ENCODE measurements around the gene COL5A1.

COL5A1 gene

GRCh38 chr9:134607971-134608370 is 33.6 kb upstream of the COL5A1 start:
- FAIRE-seq = no peak

GRCh38 chr9:134611046-134611445 is 30.6 kb upstream of the COL5A1 start:
- no peak for FAIRE-seq

DNA sequence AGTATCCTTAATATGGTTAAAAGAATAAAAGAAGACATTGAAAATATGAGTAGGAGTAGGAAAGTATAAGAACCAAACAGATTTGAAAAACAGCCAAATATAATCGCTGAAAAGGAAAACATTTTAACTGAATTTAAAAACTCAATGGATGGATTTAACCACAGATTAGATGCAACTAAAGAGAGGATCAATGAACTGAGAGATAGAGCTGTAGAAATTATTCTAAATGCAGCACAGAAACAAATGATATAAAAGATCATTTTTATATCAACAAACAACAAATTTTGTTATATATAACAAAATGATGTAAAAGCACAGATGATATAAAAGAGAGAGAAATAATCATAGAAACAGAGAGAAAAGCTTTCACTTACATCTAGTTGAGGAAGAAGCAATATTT is 29.3 kb upstream of the COL5A1 start:
- FAIRE-seq = no peak

GRCh38 chr9:134612715-134613114 is 28.9 kb upstream of the COL5A1 start:
- no peak for FAIRE-seq

DNA sequence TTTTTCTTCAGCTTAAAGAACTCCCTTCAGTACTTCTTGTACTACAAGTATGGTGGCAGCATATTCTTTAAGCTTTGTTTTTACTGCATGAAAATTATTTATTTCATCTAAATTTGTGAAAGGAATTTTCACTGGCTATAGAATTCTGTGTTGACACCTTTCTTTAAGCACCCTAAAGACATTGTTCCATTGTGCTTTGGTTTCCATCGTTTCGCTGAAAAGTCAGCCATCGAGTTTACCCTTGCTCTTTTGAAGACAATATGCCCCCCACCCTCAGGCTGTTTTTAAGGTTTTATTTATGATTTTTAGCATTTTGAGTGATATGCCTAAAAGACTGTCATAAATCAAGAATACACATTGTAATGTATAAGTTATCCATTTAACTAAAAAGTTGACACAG is 27.3 kb upstream of the COL5A1 start:
- peak; percentile 21 for FAIRE-seq

DNA sequence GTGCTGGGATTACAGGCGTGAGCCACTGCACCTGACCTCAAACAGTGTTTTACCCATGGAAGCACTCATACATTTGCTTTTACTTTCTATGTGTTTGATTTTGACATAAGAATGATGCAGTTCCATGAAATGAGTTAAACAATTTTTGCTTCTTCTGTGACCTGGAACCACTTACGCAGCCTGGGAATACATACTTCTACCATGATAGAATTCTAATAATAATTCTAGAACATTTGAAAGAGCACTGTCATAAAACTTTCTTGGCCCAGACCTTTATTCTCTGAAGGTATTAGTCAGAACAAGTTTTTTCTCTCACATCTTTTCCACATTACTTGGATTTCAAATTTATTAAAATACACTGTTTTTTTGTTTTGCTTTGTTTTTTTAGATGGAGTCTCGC is 25.3 kb upstream of the COL5A1 start:
- FAIRE-seq = no peak

DNA sequence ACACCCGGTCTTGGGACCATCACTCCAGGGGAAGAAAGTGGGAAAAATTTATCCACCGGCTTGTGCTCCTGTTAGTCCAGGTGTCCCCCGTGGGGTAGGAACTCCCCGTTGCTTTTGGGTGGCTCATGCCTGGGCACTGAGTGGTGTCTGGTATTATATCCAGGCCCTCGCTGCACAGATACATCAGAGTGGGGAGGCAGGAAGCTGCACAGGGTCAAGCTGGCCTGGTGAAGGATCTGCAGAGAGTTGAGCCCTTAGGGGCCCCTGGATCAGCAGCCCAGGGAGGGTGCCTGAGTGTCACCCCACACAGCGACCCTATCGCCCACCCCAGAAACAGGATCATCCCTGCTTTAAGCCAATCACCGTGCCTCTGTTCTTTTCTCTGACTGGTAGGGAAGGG is 24.4 kb upstream of the COL5A1 start:
- no peak for FAIRE-seq

- no peak for FAIRE-seq
These were observed 23.8 kb upstream of the COL5A1 start for GRCh38 chr9:134617836-134618162.

DNA sequence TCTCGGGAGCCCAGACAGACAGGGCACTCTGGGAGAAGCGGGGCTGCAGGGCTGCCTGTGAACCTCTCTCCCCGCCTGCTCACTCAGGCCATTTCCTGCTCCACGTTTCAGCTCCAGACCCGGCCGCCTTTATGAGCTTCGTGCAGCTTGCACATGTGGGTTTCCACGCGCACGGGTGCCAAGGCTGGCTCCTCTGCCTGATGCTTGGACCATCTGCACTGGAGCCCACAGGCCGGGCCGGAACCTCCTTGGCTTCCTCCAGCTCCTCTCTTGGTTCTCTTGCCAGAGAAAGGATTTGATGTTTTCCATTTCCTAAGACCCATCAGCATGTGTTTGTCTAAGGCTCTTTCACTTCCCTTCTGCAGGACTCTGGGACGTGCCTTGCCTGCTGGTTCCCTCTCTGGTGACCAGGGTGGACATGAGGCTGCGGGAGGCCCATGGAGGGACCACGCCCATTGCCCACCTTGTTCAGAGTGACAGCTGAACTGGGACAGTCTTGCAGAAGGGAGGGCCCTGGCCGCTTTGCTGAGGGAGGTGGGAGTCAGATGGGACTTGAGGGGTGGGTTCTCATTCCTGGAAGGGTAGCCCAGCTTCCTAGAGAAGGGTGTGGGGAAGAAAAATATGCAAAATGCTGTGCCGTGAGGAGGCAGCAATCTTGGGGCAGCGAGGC is 23.3 kb upstream of the COL5A1 start:
- FAIRE-seq = no peak

- no peak for FAIRE-seq
These were observed 22.7 kb upstream of the COL5A1 start for GRCh38 chr9:134618833-134619447.

DNA sequence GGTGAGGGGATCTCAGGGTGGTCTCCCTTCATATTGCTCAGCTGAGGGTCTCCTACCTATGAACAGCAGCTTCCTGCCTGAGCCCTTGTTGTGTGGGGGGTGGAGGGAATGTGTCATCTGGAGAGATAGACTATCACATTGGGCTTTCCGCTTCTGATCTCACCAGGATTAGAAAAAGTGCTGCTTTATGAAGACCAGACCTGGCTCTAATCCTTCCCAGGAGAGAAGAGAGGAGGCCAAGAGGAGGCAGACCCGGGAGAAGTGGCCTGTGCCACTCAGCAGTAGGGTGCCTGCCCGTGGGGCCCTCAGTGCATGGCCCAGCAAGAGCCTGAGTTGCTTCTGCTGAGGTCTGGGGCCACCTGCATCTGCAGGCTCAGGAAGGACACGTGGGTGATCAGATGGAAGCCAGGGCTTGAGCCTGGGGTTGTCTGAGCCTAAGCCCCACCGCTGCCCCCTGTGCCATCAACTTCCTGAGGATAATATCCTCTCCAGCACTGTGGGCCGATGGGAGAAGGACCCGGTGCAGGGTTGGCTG is 22.1 kb upstream of the COL5A1 start:
- FAIRE-seq = no peak

GRCh38 chr9:134619983-134620661 is 21.5 kb upstream of the COL5A1 start:
- no peak for FAIRE-seq

- FAIRE-seq = no peak
These were observed 20.6 kb upstream of the COL5A1 start for GRCh38 chr9:134620751-134621557.

DNA sequence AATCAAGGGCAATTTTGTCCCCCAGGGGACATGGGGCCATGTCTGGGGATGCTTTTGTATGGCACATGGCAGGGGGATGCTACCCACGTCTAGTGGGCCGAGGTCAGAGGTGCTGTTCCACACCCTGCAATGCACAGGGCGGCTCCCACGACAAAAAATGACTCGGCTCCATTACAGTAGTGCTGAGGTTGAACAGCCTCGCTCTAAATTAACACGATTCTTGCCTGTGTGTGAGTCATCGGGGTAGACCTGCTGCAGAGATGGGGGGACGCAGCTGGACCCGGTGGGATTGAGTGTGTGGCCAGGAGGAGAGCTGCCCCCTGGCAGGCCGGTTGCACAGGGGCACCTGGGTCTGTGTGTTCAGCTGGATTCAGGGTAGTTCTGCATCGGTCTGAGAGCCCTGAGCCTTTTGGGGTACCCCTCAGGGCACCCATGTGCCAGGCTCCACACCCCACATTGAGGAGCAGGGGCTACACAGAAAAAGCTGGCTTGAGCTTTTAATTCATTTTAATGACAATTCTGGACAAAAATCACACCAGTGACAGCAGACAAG is 20.0 kb upstream of the COL5A1 start:
- no peak for FAIRE-seq

DNA sequence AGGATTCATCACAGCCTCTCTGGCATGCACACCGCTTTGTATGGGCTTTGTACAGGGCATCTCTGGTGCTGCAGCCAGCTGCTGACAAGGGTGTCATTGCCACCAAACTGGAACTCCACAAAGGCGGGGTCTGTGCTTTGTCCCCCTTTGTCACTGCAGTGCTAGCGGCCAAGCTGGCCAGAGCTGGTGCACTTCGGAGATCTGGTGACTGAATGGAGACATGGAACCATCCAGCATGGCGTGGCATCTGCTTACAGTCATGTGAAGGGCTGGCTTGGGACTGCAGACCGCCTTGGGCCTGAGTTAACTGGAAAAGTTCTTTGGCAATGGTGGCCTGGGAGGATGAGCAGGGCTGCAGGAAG is 18.7 kb upstream of the COL5A1 start:
- no peak for FAIRE-seq

DNA sequence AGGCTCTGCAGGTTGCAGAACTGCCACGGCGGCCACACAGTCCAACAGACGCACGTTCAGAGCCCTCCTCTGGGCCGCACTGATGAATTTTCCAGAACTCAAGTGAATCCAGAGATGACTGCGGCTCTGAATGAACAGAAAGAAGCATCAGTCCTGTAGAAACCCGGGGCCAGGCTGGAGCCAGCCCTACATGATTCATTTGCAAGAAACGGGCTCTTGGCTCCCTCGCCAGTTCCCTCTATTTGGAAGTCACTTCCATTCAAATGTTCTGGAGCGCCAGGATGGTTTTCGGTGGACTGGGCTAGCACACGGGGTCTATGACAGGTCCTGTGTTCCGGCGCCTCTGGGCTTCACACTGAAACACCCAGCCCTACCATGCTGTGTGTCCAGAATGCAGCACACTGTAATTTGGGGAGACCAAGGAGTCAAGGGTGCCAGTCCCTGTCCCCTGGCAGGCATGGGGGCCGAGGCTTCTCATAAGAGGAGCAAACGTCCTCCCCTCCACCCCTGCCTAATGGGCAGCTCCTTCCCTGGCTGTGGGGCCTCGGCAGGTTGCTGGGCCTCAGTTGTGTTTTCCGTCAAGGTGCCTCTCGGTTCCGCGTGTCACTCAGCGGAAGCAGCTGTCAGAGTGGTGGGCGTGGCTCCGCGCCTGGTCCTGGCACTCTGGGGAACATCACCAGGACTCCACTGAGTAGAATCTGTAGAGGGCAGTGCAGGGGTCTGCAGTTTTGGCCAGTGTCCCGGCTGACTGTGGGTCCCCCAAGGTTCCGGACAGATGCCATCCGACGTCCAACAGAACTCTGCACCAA is 18.1 kb upstream of the COL5A1 start:
- no peak for FAIRE-seq

DNA sequence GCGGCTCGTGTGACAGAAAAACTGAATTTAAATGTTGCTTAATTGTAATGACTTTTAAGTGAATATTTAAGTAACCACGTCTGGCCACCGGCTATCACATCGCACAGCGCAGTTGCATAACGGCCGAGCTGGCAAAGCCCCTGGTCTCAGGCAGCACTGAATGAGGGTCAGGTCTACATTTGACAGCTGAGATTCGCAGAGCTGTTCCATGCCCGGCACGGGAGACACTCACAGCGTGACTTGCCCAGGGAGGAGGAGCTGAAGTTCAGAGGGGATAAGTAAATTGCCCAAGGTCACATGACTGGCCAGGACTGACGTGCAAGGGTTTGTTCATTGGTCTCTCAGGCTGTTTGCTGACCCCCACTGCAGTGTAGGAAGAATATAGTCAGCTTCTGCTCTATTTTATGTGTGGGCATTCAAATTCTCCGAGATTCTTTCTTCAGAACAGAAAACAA is 17.4 kb upstream of the COL5A1 start:
- FAIRE-seq = no peak

- FAIRE-seq = no peak
These were observed 16.9 kb upstream of the COL5A1 start for GRCh38 chr9:134624621-134625181.

DNA sequence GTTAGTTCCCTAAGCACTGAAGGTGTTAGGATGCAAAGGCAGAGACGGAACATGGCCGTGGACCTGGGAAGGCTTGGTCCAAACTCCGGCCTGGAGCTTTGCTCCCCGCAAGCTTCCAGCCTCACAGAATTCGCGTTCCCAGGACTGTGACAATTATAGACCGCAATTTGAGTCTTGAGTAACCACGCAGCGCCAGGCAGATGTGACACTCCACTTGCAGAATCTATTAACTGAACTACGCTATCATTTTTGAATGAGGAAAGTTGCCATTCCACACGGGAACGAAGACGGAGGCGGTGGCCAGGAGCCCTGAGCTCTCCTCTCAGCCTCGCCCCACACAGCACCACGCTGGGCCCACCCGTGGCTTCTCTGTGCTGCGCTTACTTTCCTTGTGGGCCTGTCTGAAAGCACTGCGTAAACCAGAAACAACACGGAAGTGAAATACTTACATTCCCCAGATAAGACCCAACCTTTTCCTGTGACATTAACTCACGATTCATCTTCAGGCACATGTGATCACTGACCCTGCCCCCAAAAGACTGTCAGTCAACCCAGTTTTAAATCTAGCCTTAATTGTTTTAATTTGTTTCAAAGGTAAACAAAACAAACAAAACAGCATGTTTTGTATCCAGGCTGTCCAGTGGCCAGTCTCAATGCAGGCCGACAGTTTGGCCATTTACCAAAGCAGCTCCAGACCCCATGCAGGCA is 16.1 kb upstream of the COL5A1 start:
- FAIRE-seq = no peak

DNA sequence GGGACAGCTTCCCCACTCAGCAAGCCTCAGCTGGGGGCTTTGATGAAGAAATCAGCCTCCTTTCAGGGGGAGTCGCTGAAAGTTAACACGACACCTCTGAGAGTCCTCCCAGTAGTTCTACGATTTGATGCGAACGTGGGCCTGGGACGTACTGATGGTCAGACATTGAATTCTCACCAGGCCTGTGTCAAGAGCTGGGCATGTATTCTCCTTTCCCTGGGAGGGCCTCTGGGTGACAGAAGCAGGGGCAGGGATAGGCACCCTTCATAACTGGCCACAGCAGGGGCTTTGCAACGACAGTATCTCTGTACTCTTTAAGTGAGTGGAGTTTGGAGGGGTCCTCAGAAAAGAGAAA is 15.6 kb upstream of the COL5A1 start:
- no peak for FAIRE-seq
